Cardiac fibroblast (primary cell): ENCODE measurements around the gene SSTR3.

ENCODE experiments used
- DNase-seq, 2 donors: peaks; one replicate each; pipeline versions ENCODE4 v3.0.0 to v3.0.0-alpha.2; 2010; ENCODE audit warnings: low read depth in 2 of 2
- H3K4me3 ChIP-seq, 2 donors: replicated peaks in 1 of 2; 1 replicate in 1 of 2; 2 replicates in 1 of 2; pipeline ENCODE4 v1.5.1; 2011; ENCODE audit warnings: low read depth in 2 of 2, low read length in 2 of 2, mild to moderate bottlenecking in 2 of 2, moderate library complexity in 1 of 2
- TF ChIP-seq, protein P1 (sequence below): IDR thresholded peaks from one replicate; pipeline ENCODE4 v1.5.1; 2011; ENCODE audit warnings: low read depth, mild to moderate bottlenecking, low read length, inconsistent platforms

The SSTR3 gene

DNA sequence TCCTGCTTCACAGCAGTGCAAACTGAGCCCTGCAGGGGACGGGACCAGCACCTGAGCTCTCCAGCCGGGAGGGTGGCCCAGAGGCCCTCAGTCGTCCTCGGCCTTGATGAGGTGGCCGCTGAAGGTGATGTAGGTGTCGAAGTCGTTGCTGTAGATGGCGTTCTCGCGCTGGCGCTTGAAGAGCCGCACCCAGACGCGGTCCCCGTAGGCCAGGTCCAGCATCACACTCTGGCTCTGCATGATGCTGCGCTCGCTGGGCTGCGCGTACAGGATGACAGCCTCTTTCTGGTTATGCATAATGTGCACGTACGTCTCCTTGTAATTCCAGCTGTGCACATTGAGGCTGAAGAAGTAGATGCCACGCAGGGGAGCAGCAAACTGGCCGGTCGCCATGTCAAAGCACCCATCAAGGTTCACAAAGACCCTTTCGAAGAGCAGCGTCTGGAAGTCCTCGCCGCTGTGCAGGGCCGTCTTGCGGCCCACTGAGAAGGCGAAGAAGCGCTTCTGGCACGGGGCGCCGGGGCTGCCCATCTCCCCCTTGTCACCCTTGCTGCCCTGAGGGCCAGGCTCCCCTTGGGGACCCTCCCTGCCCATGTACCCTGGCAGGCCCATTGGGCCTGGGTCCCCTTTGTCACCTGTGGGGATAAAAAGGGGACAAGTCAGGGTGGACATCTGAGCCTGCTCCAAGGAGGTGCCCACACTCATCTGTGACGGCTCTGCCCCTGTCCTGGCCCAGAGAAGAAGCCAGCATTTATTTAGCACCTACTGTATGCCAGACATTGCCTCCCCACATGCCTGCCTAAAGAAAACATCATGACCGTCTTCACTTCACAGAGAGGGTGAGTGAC, 30.0 kb downstream of the SSTR3 start:
- TF ChIP-seq, protein P1, sequence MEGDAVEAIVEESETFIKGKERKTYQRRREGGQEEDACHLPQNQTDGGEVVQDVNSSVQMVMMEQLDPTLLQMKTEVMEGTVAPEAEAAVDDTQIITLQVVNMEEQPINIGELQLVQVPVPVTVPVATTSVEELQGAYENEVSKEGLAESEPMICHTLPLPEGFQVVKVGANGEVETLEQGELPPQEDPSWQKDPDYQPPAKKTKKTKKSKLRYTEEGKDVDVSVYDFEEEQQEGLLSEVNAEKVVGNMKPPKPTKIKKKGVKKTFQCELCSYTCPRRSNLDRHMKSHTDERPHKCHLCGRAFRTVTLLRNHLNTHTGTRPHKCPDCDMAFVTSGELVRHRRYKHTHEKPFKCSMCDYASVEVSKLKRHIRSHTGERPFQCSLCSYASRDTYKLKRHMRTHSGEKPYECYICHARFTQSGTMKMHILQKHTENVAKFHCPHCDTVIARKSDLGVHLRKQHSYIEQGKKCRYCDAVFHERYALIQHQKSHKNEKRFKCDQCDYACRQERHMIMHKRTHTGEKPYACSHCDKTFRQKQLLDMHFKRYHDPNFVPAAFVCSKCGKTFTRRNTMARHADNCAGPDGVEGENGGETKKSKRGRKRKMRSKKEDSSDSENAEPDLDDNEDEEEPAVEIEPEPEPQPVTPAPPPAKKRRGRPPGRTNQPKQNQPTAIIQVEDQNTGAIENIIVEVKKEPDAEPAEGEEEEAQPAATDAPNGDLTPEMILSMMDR, result no peak
- no peak overlapping the region for H3K4me3 ChIP-seq
- DNase-seq, result no peak

DNA sequence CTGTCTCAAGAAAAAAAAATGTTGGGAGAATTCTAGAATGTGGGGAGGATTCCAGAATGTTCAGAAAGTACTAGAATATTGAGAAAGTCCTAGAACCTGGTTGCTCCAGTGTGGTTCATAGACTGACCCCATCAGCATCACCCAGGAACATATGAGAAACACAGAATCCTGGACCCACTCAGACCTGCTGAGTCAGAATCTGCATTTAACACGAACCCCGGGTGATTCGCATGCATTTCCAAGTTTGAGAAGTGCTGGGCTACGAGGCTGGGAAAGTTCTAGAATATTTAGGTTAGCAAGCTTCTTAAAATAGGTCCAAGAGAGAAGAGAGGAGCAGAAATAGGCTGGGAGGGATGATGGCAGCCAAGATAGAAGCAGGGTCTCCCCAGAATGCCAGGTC, 30.6 kb downstream of the SSTR3 start:
- DNase-seq, result no peak
- TF ChIP-seq, protein P1, result no peak
- no peak overlapping the region for H3K4me3 ChIP-seq

DNA sequence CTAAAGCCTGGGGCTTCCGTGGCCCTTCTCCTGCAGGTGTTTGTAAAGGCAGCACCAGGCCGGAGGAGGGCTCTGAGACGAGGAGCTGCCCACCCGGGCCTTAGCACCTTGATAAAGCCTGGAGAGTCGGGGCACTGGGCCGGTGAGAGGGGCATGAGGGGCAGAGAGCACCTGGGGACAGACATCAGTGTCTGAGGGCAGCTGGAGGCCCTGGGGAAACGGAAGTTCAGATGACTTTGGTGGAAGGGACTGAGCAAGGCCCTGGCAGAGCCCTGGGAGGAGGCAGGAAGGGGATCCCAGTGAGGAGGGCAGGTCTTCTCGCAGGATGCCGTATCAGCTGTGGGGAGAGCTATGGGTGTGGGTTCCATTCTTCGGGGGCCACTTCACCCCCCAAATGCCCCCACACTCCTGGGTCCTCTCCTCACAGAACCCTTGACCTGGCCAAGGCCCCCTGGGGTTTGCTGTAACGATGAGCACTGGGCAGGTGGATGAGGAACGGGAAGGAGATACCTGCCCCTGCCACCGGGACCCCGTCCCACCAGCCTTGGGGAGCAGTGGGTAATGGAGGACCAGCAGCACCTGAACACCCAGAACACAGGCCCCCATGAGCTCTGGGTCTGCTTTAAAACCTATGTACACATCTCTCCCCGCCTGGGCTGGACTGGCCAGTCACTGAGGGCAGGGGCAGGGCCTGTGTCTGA, 31.6 kb downstream of the SSTR3 start:
- TF ChIP-seq, protein P1, result no peak
- H3K4me3 ChIP-seq, result no peak overlapping the region
- DNase-seq, result no peak

DNA sequence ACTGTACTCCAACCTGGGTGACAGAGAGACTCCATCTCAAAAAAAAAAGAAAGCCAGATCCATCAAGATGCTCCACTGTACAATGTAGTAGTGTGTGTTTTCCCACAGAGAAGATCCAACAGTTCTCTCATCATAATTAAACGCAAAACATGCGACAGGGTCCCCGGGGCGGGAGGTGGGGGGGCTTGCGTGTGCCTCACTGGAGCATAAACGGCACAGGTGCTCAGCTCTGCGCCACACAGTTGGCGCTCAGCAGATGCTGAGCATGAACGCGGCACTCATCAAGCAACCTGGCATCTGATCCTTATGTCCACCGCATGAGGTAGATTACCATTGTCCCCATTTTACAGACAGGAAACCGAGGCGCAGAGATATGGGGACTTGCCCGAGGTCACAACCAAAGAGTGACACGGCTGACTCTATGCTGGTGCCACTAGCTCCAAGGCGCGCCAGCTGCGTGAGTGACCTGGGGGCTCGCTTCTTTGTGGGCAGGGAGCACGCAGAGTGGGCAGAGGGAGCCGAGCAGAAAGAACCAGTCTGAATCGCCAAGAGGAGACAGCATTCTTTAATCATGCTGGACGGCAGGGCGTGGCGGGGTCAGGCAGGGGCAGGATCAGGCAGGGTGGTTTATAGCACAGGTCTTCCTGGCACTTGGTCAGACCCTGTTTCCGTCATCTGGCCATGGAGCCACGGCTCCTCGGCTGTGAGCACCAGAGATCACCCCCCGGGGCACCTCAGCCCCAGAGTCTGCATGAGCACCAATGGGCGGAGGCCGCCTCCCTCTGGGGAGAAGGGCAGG, 32.5 kb downstream of the SSTR3 start:
- TF ChIP-seq, protein P1, result no peak
- no peak overlapping the region for H3K4me3 ChIP-seq
- no peak for DNase-seq

DNA sequence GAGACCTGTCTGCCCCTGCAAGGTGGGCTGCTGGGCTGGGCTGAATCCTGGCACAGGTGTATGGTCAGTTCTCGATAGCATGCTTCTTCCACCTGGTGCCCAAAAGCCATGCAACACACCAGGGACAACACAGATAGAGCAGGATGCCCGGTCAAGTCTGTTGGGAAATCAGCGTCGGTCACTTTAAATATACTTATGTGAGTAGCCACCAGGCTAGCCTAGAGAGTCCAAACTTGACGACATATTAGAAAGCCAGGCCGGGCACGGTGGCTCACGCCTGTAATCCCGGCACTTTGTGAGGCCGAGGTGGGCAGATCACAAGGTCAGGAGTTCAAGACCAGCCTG, 33.2 kb downstream of the SSTR3 start:
- no peak for DNase-seq
- no peak overlapping the region for H3K4me3 ChIP-seq
- TF ChIP-seq, protein P1, result no peak

DNA sequence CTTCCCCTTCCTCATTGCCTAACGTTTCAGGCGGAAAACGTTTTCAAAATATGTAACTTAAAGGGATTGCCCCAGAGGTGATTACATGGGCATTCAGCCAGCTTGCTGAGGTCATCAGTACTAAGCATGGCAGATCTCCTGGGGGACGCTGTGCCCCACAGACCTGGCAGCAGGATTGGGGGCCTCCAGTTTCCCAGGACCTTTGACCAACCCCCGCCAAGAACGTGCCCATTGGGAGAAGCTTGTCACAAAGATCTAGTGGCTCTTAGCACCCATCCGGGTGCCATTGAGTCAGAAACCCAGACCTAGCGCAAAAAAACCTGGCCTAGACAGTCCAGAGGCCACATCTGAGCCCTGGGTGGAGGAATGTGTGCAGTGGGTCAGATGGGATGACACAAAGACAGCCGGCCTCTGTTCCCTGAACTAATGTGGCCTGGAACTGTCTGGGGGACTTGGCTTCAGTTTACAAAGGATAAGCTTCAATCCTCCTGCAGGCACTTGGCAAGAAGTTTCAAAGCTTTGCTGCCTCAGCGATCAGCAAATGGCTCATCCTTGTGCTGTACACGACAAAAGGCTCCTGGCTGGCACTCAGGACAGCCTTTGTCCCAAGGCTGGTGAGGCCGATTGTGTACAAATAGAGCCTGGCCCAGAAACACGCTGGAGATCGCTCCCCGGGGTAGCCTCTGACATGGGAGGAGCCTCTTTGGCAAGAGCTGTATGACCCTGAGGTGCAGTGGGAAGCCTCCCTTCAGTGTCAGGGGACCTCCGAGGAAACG, 33.7 kb downstream of the SSTR3 start:
- DNase-seq, result peak; percentile 69 to 71
- TF ChIP-seq, protein P1, result no peak
- no peak overlapping the region for H3K4me3 ChIP-seq
